ENCODE results near the gene SLC49A3. TPM values are rescaled to one million over a fixed set of nuclear protein-coding genes. Genes with fewer than 3 reads are reported as not detected.
"Not testable (repeated sequence)": the region's sequence is repeated elsewhere in the genome, so short reads cannot be mapped to it uniquely, and the experiment has no call there.

The SLC49A3 gene
- total RNA-seq, 1 experiment from 2014 or later: 5.5 TPM

DNA sequence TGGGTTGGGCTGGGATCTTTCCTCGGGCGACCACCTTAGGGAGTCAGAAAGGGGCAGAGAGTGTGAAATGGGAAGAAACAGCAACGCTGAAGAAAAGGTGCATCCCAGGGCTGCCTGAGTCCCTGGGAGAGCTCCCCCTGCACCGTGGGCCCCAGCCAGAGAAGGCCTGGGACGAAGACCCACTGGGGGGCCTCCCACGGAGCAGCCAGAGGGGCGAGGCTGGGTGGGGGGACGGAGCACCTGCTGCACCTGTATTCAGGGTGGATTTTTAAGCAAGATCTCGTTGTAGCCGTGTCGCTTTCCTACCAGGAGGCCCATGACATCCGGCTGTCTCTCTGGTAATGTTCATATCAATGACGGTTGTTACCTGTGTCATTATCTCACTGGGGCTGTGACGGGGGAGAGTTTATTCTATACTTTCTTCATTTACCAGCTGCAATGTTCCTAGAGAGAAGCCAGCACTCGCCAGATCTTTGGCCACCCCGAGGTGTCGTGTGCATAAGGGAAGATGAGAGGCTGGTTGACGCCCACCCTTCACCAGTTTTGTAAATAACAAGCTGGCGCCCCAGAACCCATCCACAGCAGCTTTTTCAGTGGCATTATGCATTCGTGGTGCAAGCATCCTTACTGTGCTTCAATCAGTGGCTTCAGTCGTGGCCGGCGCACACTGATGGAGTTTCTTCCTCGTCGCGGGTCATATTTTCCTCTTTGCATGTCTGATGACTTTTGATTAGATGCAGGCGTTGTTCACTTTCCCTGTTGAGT is 11.0 kb upstream of the SLC49A3 start (continued):
- TF ChIP-seq CEBPB (IDR thresholded peaks at IDR 0.05; ENCODE audit: low read depth) (no peak), EGR1 (IDR thresholded peaks at IDR 0.05; ENCODE audit: low read depth) (no peak), ZNF274 (IDR thresholded peaks at IDR 0.05; ENCODE audit: low read depth, low read length) (no peak)

DNA sequence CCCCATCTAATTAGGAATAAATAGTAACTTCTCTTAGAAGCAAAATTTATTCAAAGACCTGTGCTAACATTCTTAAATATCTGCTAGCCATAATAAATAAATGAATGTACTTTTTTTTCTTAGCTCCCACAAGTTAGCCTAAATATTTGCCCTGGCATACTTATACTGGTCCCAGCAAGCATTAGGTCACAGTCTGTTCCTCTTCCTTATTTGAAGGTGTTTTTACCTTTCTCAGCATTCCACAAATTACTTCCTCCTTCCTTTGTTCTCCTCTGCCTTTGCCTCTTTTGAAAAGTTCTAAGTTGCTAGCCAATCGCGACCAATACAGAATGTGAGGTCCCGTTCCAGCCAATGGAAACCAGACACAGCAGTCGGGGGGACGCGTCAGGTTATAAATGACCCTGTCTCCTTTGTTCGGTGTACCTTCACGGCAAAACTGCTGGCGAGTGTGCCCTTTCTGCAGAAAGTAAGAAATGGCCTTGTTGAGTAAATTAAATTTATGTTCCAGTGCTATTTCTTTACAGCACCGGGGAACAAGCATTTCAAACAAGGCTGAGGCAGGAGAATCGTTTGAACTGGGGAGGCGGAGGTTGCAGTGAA is 5.5 kb upstream of the SLC49A3 start:
- H3K9me3 ChIP-seq (ENCODE audit: control insufficient read depth in 1 of 2, insufficient read depth in 1 of 2, low read depth in 1 of 2, low read length in 2 of 2); RAD21 ChIA-PET (ENCODE audit: low non-redundant PET in 1 of 2, low total read pairs in 2 of 2, uncharacterized antibody in 2 of 2, unreplicated experiment in 2 of 2); intact Hi-C loops (cut with micrococcal nuclease); H3K36me3 ChIP-seq (ENCODE audit: control insufficient read depth in 1 of 2, insufficient read depth in 2 of 2, low read length in 2 of 2); DNase-seq (ENCODE audit: low read depth, low spot score); H3K4me3 ChIP-seq (replicated peaks in 1 of 2; ENCODE audit: low read depth in 1 of 2, low read length in 2 of 2); CTCF ChIA-PET; H3K4me1 ChIP-seq (ENCODE audit: control insufficient read depth in 1 of 2, insufficient read depth in 2 of 2, low read length in 2 of 2); H3K9ac ChIP-seq (ENCODE audit: low read length); H3K27me3 ChIP-seq (ENCODE audit: insufficient read depth, low read length); H3K27ac ChIP-seq (ENCODE audit: low read depth, low read length); BruUV-seq (replicated peaks); H3K79me2 ChIP-seq (ENCODE audit: insufficient read depth, low read length); H2AFZ ChIP-seq (ENCODE audit: low read depth, low read length, poor library complexity, severe bottlenecking); H3K9me2 ChIP-seq (ENCODE audit: insufficient read depth); H4K20me1 ChIP-seq (ENCODE audit: insufficient read depth); H3K4me2 ChIP-seq (ENCODE audit: low read length); ATAC-seq; POLR2A ChIA-PET: not testable (repeated sequence)

DNA sequence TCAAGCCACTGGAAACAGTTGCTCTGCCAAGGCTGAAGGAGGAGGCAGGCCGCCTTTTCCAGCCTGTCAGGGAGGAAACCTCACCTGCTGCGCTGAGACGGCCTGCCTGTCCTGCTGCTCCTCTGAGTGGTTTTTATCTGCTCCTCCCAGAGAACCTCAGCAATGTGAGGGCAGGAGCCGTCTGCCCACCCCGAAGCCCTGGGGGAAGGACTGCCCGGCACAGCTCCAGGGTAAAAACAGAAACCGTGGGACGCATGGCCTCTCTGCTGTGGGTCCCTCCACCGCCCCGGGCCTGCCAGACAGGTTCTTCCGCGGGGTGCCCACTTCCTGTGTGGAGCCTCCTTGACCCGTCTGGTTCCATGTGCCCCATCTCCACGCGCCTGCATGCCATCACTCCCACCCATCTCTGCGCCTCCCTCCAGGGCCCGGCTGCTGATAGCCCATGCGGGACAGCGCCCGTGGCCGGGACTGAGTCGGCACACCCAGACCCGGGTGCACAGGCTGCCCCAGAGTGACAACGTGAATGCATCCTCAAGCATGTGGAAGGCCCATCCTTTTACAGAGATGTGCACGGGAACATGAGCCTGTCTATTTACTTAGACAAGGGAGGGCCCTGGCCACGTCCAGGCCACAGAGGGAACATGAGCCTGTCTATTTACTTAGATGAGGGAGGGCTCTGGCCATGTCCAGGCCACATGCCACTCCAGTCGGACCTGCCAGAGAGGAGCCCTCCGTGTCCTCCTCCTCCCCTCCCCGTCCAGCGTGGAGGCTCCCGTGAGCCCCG is 4.0 kb upstream of the SLC49A3 start:
- POLR2A ChIA-PET: no interaction called here
- intact Hi-C loops (cut with micrococcal nuclease): no loop called here
- Histone ChIP-seq H3K4me1 (ENCODE audit: control insufficient read depth in 1 of 2, insufficient read depth in 2 of 2, low read length in 2 of 2) (peaks cover 10 to 19% of the 10 kb centered on the region in 2 experiments), H3K36me3 (ENCODE audit: control insufficient read depth in 1 of 2, insufficient read depth in 2 of 2, low read length in 2 of 2) (no peaks in the 10 kb centered on the region), H3K9me2 (ENCODE audit: insufficient read depth) (no peaks in the 10 kb centered on the region), H3K9ac (ENCODE audit: low read length) (no peak overlapping the region), H3K4me3 (replicated peaks in 1 of 2; ENCODE audit: low read depth in 1 of 2, low read length in 2 of 2) (no peak overlapping the region), H2AFZ (ENCODE audit: low read depth, low read length, poor library complexity, severe bottlenecking) (no peak overlapping the region), H3K79me2 (ENCODE audit: insufficient read depth, low read length) (peaks cover 3% of the 10 kb centered on the region; the same call in 1 of the 2 replicates), H3K27ac (ENCODE audit: low read depth, low read length) (no peak overlapping the region), H4K20me1 (ENCODE audit: insufficient read depth) (no peaks in the 10 kb centered on the region), H3K4me2 (ENCODE audit: low read length) (no peak overlapping the region), H3K27me3 (ENCODE audit: insufficient read depth, low read length) (no peaks in the 10 kb centered on the region), H3K9me3 (ENCODE audit: control insufficient read depth in 1 of 2, insufficient read depth in 1 of 2, low read depth in 1 of 2, low read length in 2 of 2) (no peaks in the 10 kb centered on the region)
- ATAC-seq (no peak), DNase-seq (ENCODE audit: low read depth, low spot score) (no peak)
- no TSS peak for BruUV-seq (replicated peaks)
- TF ChIP-seq CEBPB (IDR thresholded peaks at IDR 0.05; ENCODE audit: low read depth) (no peak), ZNF274 (IDR thresholded peaks at IDR 0.05; ENCODE audit: low read depth, low read length) (no peak), JUND (IDR thresholded peaks at IDR 0.05) (no peak), CBX3 (IDR thresholded peaks at IDR 0.05; ENCODE audit: low read depth) (no peak)
- CTCF ChIA-PET: interaction anchor here (1.3 kb wide), 1 partner anchor 9 kb away, joined by 4 read pairs; no protein-coding TSS in a partner anchor
- RAD21 ChIA-PET (ENCODE audit: low non-redundant PET in 1 of 2, low total read pairs in 2 of 2, uncharacterized antibody in 2 of 2, unreplicated experiment in 2 of 2): no interaction called here

Measured in HCT116 (cell line).